ENCODE results near the gene SPOCK1. TPM values are rescaled to one million over a fixed set of nuclear protein-coding genes. Genes with fewer than 3 reads are reported as not detected.

Gene SPOCK1
- total and polyA plus RNA-seq, 2 donors (not counting 3 experiments of a cell fraction or from before 2014, with no cell fraction given): 144 to 280 TPM

GRCh38 chr5:137272831-137273230 is 226.3 kb downstream of the SPOCK1 start:
- TF ChIP-seq POLR2A (IDR thresholded peaks at IDR 0.05; ENCODE audit: low read depth, low read length) (no peak), GATA2 (IDR thresholded peaks at IDR 0.05; ENCODE audit: insufficient read depth, insufficient read length, low read depth, low read length) (no peak), EZH2 (IDR thresholded peaks at IDR 0.05; ENCODE audit: borderline replicate concordance, low read depth, low read length, severe bottlenecking) (no peak), JUN (IDR thresholded peaks at IDR 0.05; ENCODE audit: borderline replicate concordance, insufficient read depth, insufficient read length, low read depth) (no peak), POLR2AphosphoS5 (IDR thresholded peaks at IDR 0.05; ENCODE audit: insufficient read depth, low read depth, low read length) (no peak)
- POLR2A ChIA-PET: no interaction called here
- H3K9ac ChIP-seq (replicated peaks; ENCODE audit: extremely low read depth, insufficient read depth, low read length): no peak overlapping the region
- H2AFZ ChIP-seq (ENCODE audit: low read depth, low read length): no peak overlapping the region
- no peaks in the 10 kb centered on the region for H4K20me1 ChIP-seq (replicated peaks; ENCODE audit: control insufficient read depth, extremely low read depth, insufficient read depth, low read length)
- intact Hi-C loops (cut with micrococcal nuclease): no loop called here
- H3K4me1 ChIP-seq (ENCODE audit: control insufficient read depth, extremely low read depth, insufficient read depth, low read length): peaks cover 1% of the 10 kb centered on the region
- DNase-seq (ENCODE audit: low read depth, low spot score) (no peak), FAIRE-seq (no peak)
- CTCF ChIA-PET: no interaction called here
- no peak overlapping the region for H3K4me2 ChIP-seq (ENCODE audit: insufficient read depth, low read length)
- no peaks in the 10 kb centered on the region for H3K9me1 ChIP-seq (replicated peaks; ENCODE audit: control insufficient read depth, extremely low read depth, insufficient read depth, low read length)
- H3K4me3 ChIP-seq (replicated peaks in 1 of 3; ENCODE audit: insufficient read depth in 1 of 3, low read depth in 1 of 3, low read length in 3 of 3): no peak overlapping the region
- BruUV-seq (replicated peaks): no TSS peak
- no peaks in the 10 kb centered on the region for H3K9me3 ChIP-seq (replicated peaks; ENCODE audit: control insufficient read depth, insufficient read depth, low read length)
- H3K27me3 ChIP-seq (ENCODE audit: control insufficient read depth in 2 of 2, insufficient read depth in 2 of 2, low read length in 2 of 2): no peaks in the 10 kb centered on the region
- no peaks in the 10 kb centered on the region for H3K36me3 ChIP-seq (ENCODE audit: control insufficient read depth in 2 of 2, extremely low read depth in 1 of 2, insufficient read depth in 2 of 2, low read length in 2 of 2)
- H3K27ac ChIP-seq (ENCODE audit: insufficient read depth, low read depth, low read length): no peak overlapping the region
- H3K79me2 ChIP-seq (ENCODE audit: control insufficient read depth, insufficient read depth, low read length): peaks cover 25% of the 10 kb centered on the region
- dilution Hi-C loops (cut with MboI; ENCODE audit: extremely low pct_ligation_motif_present, low sequenced_read_pairs): no loop called here

GRCh38 chr5:137269946-137270345 is 229.2 kb downstream of the SPOCK1 start:
- no peak for TF ChIP-seq MYC (IDR thresholded peaks at IDR 0.05; ENCODE audit: low read depth, low read length)
- no peak for TF ChIP-seq EZH2 (IDR thresholded peaks at IDR 0.05; ENCODE audit: borderline replicate concordance, low read depth, low read length, severe bottlenecking)
- no peak for TF ChIP-seq CTCF (IDR thresholded peaks at IDR 0.05; ENCODE audit: extremely low read depth in 1 of 2, insufficient read depth in 1 of 2, low read depth in 1 of 2, low read length in 2 of 2)
- no peak for TF ChIP-seq POLR2AphosphoS5 (IDR thresholded peaks at IDR 0.05; ENCODE audit: insufficient read depth, low read depth, low read length)
- TF ChIP-seq GATA2 (IDR thresholded peaks at IDR 0.05; ENCODE audit: insufficient read depth, insufficient read length, low read depth, low read length): no peak
- no peak for TF ChIP-seq POLR2A (IDR thresholded peaks at IDR 0.05; ENCODE audit: low read depth, low read length)
- TF ChIP-seq MAX (IDR thresholded peaks at IDR 0.05; ENCODE audit: insufficient read depth, insufficient read length): no peak
- no peak for TF ChIP-seq FOS (IDR thresholded peaks at IDR 0.05; ENCODE audit: borderline replicate concordance, insufficient read depth, low read length)
- no peak for TF ChIP-seq JUN (IDR thresholded peaks at IDR 0.05; ENCODE audit: borderline replicate concordance, insufficient read depth, insufficient read length, low read depth)
- H3K4me3 ChIP-seq (replicated peaks in 1 of 3; ENCODE audit: insufficient read depth in 1 of 3, low read depth in 1 of 3, low read length in 3 of 3): no peak overlapping the region
- no peaks in the 10 kb centered on the region for H3K9me3 ChIP-seq (replicated peaks; ENCODE audit: control insufficient read depth, insufficient read depth, low read length)
- H3K79me2 ChIP-seq (ENCODE audit: control insufficient read depth, insufficient read depth, low read length): peaks cover 13% of the 10 kb centered on the region
- DNase-seq (ENCODE audit: low read depth, low spot score) (no peak), FAIRE-seq (no peak)
- H3K27me3 ChIP-seq (ENCODE audit: control insufficient read depth in 2 of 2, insufficient read depth in 2 of 2, low read length in 2 of 2): no peaks in the 10 kb centered on the region
- no peak overlapping the region for H3K4me2 ChIP-seq (ENCODE audit: insufficient read depth, low read length)
- dilution Hi-C loops (cut with MboI; ENCODE audit: extremely low pct_ligation_motif_present, low sequenced_read_pairs) (no loop called here), intact Hi-C loops (cut with micrococcal nuclease) (no loop called here)
- no peak overlapping the region for H2AFZ ChIP-seq (ENCODE audit: low read depth, low read length)
- H4K20me1 ChIP-seq (replicated peaks; ENCODE audit: control insufficient read depth, extremely low read depth, insufficient read depth, low read length): no peaks in the 10 kb centered on the region
- ChIA-PET CTCF (no interaction called here), POLR2A (no interaction called here)
- no peak overlapping the region for H3K27ac ChIP-seq (ENCODE audit: insufficient read depth, low read depth, low read length)
- no peaks in the 10 kb centered on the region for H3K9me1 ChIP-seq (replicated peaks; ENCODE audit: control insufficient read depth, extremely low read depth, insufficient read depth, low read length)
- H3K9ac ChIP-seq (replicated peaks; ENCODE audit: extremely low read depth, insufficient read depth, low read length): no peak overlapping the region
- peaks cover 3% of the 10 kb centered on the region for H3K4me1 ChIP-seq (ENCODE audit: control insufficient read depth, extremely low read depth, insufficient read depth, low read length)
- H3K36me3 ChIP-seq (ENCODE audit: control insufficient read depth in 2 of 2, extremely low read depth in 1 of 2, insufficient read depth in 2 of 2, low read length in 2 of 2): no peaks in the 10 kb centered on the region
- no TSS peak for BruUV-seq (replicated peaks)

Data from endothelial cell of umbilical vein (primary cell).